GM18511 (cell line): ENCODE results near the gene DNM3.
"Not testable (repeated sequence)": the region's sequence is repeated elsewhere in the genome, so short reads cannot be mapped to it uniquely, and the experiment has no call there.

Source experiments
- ATAC-seq: cut with Tn5 transposase; IDR thresholded peaks from one replicate; pipeline ENCODE4 v1.9.1; 2021; ENCODE audit warnings: mild to moderate bottlenecking, moderate library complexity; ENCODE audit not compliant: unreplicated experiment

The DNM3 gene

GRCh38 chr1:172350856-172351255 is 509.6 kb downstream of the DNM3 start:
- ATAC-seq: no peak

DNA sequence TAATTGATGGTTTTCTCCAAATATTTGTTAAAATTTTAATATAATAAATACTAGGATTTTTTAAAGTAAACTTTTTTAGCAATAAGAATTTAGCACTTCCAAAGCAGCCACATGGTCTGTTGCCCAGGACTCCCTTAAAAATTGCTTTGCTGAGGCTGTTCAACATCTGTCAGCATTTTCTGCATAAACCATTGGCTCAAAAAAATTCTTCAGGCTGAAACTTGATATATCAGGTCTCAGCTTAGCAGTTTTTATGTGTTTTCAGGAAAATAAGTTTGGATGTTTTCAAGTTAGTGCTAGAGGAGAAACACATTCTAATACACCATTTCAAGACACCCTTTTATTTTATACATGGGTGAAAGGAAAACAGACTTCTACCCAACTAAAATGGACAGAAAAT is 510.0 kb downstream of the DNM3 start:
- no peak for ATAC-seq

DNA sequence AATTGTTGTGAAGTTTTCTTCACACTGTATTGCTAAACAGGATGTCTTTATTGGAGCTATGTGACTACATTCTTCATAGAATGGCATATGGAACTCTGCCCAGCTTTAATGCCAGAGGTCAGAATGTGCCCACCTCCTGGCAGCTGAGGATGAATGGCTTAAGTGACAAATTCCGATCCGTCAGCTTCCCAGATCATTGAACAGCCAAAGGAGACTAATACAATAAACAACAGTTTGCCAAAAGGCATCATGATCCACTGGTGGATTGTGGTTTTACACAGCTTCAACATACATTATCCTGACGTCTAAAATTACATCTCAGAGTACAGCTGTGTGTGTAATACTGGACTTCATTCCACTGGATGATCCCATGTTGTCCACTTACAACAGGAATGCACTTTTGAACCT is 510.5 kb downstream of the DNM3 start:
- ATAC-seq: no peak

- ATAC-seq: no peak
These were observed 511.1 kb downstream of the DNM3 start for GRCh38 chr1:172352435-172352834.

DNA sequence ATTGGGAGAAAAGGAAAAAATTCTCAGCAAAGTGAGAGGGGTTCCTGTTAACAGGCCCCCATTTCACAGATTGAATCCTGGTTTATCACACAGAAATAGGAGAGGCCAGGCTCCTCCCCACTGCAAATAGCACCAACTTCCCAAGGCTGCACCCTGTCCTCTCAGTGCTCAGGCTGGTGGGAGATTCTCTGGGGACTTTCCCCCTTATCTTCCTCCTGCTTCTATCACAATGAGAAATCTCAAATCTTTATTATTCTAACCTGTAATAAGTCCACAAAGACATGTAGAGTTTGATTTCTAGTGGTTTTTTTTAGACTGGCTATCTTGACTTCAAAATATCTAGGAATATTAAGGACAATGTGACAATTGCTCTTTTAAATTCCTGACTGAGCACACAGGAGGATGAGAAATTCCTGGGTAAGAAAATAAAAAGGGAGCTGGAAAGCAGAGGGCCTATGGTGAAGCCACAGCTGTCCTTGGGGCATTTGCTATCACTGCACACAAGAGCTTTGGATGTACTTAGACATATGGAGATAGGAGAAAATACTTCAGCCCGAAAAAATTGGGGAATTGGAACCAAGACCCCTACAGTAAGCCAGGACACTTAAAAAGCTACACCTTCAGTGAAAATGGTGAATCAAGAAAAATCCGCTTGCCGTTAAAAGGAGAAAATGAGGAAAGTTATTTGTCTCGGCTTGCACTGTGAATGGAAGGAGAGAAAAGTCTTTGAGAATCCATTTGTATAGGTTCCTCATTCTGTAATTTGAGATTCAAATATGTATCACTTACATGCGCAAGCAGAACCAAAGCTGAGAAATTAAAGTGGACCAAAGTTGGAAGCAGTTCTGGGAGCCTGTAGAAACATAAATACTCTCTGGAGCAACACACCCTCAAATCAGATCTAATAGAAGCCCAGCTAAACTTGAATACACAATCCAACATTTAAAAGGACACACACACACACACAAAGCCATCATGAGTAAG is 513.3 kb downstream of the DNM3 start:
- ATAC-seq: no peak

DNA sequence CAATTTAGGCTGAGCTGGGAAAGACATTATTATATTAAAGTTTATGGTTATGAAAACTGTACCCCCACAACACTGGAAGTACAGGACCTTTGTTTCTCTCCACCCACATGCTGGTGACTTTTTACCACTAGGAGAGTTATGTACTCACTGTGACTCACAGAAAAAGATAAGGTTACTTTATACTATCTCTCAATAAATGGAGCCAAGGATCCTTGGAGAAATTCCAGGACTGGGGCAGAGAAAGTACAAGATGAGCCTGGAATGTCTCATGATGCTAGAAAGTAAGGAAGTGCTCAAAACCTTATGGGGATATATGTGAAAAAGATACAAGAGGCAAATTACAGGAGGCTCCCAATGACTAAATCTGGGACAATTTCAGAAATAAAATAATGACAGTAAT is 515.3 kb downstream of the DNM3 start:
- no peak for ATAC-seq

DNA sequence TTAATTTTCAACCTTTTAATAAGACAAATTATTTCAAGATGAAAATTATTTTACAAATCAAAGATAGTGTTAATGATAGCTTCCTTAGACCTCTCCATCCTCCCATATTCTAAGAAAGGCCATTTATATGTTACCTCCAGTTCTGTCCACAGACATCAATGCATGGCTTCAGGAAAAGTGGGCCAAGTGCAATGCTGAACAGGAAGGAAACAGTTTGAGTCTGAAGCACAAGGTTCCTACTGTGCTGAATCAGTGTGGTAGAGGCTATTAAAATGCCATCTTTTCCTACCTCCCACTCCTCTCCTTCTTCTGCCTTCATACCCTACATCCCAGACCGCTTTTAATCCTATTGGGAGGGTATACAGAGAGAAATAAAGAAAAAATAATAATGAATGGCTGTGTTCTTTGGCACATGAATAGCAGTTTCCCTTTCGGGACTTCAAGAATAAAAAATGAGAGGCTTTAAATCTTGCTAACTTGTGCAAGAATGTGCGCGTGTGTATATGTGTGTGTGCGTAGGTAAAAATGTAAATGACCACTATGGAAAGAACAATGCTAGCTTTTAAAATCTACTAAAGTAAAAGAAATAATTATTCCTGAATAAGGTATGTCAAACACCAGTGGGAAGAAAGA is 516.6 kb downstream of the DNM3 start:
- ATAC-seq: peak; percentile 4

- ATAC-seq: no peak
These were observed 518.2 kb downstream of the DNM3 start for GRCh38 chr1:172359491-172359999.

DNA sequence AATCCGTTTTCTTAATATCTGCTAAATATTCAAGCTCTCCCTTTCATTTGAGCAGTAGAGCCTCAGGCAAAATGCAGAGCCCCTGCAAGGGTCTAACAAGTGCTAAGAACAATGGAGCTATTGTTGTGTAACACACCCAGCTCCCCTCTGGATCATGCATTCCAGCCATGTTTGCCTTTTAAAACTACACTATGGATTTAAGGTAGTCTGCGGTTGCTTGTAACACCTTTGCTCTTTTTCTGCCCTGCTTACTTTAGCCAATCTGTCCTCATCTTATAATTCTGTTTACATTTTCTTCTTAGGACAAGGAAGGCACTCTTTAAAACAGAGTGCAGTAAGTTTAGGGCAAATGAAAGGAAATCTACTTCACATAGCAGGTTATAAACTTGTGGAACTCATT is 519.2 kb downstream of the DNM3 start:
- no peak for ATAC-seq

GRCh38 chr1:172360985-172361384 is 519.7 kb downstream of the DNM3 start:
- ATAC-seq: no peak

GRCh38 chr1:172363852-172364251 is 522.6 kb downstream of the DNM3 start:
- no peak for ATAC-seq

DNA sequence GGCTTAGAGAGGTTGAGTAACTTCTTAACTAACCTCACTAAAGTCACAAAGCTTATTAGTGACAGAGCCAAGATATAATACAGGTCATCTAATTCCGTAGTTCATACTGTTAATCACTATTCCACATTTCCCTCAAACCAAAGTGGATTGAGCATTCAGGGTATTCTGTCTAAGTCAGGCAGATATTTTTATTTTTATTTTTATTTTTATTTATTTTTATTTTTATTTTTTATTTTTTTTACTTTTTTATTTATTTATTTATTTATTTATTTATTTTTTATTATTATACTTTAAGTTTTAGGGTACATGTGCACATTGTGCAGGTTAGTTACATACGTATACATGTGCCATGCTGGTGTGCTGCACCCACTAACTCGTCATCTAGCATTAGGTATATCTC is 530.3 kb downstream of the DNM3 start:
- ATAC-seq: not testable (repeated sequence)

DNA sequence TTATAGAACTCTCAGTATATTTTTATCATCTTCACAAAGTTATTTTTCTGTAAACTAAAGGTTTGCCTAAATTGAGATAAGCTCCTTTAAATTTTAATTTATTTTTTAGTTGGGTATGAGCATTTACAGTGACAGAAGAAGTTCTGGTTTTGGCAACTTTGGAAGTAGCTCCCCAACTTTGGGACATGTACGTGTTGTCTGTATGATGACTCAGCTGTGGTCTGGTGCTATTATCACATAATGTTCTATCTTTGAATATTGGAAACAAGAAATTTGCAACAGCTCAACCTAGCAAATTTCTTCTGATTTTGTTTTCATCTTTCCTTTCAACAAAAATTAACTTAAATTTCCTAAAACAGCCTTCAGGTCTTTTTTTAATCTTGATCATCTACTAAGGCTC is 532.6 kb downstream of the DNM3 start:
- ATAC-seq: no peak

GRCh38 chr1:172375211-172375631 is 533.9 kb downstream of the DNM3 start:
- no peak for ATAC-seq

DNA sequence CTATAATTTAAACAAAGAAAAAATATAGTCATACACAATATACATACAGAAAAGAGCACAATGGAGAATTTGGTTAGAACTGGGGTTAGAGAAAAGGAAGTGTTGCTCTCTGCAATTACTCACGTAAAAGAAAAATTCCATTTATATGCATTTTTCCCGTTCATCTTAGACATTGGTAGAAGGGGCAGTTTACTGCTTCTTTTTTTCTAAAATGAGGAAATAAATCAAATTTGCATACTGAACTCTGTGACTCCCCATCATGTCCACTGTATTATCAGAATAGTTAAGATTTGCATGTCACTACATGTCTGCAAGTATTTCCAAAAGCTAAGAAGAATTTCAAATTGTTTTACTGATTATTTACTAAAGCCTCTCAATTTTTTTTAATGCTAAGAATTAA is 535.1 kb downstream of the DNM3 start:
- no peak for ATAC-seq

- ATAC-seq: no peak
These were observed 536.3 kb downstream of the DNM3 start for GRCh38 chr1:172377565-172377964.

DNA sequence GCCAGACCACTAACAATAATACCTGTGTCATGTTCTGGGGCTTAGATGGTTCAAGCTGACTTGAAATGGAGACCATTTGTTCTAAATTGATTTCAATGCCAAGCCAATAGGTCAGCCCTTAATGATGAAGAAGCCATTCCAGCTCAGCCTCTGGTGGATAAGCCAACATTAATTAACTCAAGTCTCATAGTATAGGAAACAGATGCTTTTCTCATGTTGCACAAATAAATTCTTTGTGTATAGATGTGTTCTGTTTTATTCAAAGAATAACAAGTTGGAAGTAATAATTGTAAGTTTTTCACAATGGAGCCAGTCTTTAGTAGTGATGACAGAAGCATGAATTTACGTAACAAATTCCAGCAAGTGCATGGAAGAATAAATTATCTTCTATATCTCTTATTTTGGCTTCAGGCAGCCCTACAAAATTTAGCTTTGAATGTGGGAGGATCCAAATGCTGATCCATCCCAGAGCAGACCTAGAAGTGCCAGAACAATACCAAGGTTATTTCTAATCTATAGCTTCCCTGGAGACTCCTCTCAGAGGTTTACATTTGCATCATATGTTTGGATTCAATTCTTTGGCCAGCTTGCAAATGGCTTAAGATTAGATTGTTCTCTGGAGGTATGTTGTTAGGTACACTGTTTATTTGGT is 536.9 kb downstream of the DNM3 start:
- ATAC-seq: no peak

DNA sequence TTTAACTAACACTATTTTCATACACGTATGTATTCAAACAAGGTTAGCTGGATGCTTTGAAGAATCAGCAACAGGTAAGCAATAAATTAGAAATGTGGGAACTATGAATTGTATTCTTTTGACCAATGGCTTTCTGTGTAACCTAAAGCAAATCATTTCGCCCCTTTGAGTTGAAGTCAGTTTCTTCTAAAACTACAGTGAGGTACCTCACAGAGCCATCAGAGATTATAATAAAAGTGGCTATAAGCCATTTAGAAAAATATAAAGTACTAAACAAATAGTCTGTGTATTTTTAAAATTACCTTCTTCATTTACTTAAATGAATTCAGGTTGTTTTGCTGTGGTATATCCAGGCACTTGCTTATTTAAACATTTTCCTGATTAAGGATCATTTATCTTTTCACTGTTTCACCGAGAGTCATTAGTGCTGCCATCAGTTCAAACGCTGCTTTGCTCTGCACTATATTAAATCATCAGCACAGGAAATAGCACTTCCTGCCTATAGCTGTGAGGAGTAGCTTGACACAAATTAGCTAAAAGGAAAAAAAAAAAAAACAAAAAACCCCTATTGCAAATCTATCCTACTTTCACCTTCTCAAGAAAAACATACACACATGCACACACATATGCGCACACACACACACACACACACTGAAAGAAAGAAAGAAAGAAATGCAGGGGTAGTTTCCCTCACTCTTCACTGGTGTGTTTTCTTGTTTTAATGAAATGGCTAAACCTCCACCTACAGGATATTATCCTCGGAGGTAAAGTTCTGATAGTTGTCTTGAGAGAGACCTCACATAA is 539.3 kb downstream of the DNM3 start:
- ATAC-seq: peak; percentile 99

DNA sequence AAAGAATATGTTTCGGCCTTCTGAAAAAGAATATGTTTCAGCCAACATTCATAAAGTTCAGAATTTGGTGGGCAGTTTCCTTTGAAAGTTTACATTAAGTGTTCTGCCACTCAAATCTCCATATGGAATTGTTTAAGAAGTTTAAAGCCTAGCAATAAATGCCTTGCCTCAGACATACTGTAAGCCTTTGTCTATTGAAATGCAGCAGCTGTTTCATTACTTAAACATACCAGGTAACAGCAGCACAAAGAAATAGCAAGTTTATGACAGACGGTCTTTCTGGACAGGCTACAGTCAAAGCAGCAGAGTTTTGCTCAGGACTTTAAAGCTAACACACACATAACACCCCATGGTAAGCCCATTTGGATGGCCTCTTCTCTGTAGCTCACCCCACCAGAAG is 540.6 kb downstream of the DNM3 start:
- ATAC-seq: no peak

- ATAC-seq: no peak
These were observed 541.1 kb downstream of the DNM3 start for GRCh38 chr1:172382406-172382805.

DNA sequence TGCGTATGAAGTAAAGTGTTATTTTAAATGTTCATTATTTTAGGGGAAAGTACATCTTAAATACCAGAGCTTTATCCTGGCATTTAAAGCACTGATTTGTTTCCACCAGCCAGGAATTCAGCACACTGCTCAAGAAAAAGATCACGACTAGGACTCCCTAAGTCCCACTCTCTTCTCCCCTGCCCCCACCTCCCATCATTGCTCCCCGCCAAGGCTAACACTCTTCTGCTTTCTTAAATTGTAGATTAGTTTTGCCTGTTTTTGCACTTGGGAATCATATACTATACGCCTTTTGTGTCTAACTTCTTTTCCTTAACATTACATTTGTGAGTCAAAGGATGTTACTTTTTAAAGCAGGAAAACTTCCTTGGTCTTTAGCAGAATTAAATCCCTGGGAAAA is 541.7 kb downstream of the DNM3 start:
- no peak for ATAC-seq
